ENCODE results near the gene LDB3. TPM values are rescaled to one million over a fixed set of nuclear protein-coding genes. Genes with fewer than 3 reads are reported as not detected.

The LDB3 gene
- total and polyA plus RNA-seq, 5 donors from 2014 or later: not detected

- DNase-seq (no peak), ATAC-seq (ENCODE audit: low read depth in 2 of 2) (no peak)
- peaks cover 0 to 2% (median 0%) of the 10 kb centered on the region in 7 donors for H3K9me3 Mint-ChIP-seq
- H3K27me3 Mint-ChIP-seq: peaks cover 11% of the 10 kb centered on the region
- Histone ChIP-seq H3K4me1 (ENCODE audit: control insufficient read depth, insufficient read depth, low read length, poor library complexity, severe bottlenecking) (no peaks in the 10 kb centered on the region), H3K27ac (ENCODE audit: insufficient read depth, low read length, poor library complexity, severe bottlenecking) (no peak overlapping the region), H3K4me3 (ENCODE audit: low read depth, low read length) (no peak overlapping the region), H3K9me3 (ENCODE audit: control insufficient read depth in 2 of 2, low read length in 2 of 2) (peaks cover 0 to under 1% of the 10 kb centered on the region in 2 experiments), H3K36me3 (ENCODE audit: control insufficient read depth, insufficient read depth, low read length) (no peaks in the 10 kb centered on the region), H3K27me3 (ENCODE audit: control insufficient read depth, insufficient read depth, low read length) (no peaks in the 10 kb centered on the region)
- H3K36me3 Mint-ChIP-seq: no peaks in the 10 kb centered on the region
- H3K4me1 Mint-ChIP-seq: peaks cover 0 to 6% (median 2%) of the 10 kb centered on the region in 4 donors
- no peak overlapping the region for H3K27ac Mint-ChIP-seq
- H3K4me3 Mint-ChIP-seq: no peak overlapping the region
Observed at GRCh38 chr10:86647773-86648703, 20.3 kb upstream of the LDB3 start.

DNA sequence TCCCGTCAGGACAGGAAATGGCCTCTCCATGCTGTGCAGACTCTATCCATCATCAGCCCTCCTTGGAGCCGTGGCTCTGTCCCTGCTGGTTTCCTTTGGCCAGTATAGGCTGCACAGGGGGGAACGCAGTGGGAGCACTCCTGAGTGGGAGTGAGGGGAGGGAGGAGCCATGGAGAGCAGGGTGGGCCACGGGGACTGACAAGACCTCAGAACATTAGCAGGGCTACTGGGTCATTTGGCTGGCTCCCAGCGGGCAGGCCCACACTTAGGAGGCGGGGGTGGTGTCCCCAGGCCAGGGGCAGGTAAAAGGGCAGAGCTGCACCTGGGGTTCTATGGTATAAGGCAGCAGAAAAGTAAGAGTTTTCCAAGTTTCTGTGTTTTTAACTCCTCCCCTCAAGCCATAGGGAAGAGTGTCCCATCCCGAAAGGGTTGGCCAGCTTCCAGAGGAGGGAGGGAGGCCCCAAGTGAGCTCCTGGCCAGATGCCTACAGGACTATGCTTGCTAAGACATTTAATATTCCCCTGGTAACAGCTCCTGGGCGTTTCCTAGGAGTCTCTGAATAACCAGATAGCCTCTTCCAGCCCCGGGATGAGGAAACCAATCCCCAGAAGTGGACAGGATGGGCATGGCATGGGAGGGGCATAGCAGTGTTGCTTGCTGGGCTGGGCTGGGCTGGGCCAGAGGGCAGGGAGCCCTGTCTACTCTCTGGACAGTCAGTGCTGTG is 19.4 kb upstream of the LDB3 start:
- Mint-ChIP-seq H3K4me1 (no peaks in the 10 kb centered on the region), H3K36me3 (no peaks in the 10 kb centered on the region), H3K27ac (no peak overlapping the region), H3K4me3 (no peak overlapping the region), H3K27me3 (peaks cover 3% of the 10 kb centered on the region), H3K9me3 (peaks cover 0 to 2% (median 0%) of the 10 kb centered on the region in 7 donors)
- ATAC-seq (ENCODE audit: low read depth in 2 of 2) (no peak), DNase-seq (no peak)
- Histone ChIP-seq H3K36me3 (ENCODE audit: control insufficient read depth, insufficient read depth, low read length) (no peaks in the 10 kb centered on the region), H3K27me3 (ENCODE audit: control insufficient read depth, insufficient read depth, low read length) (no peaks in the 10 kb centered on the region), H3K27ac (ENCODE audit: insufficient read depth, low read length, poor library complexity, severe bottlenecking) (no peak overlapping the region), H3K4me1 (ENCODE audit: control insufficient read depth, insufficient read depth, low read length, poor library complexity, severe bottlenecking) (no peaks in the 10 kb centered on the region), H3K4me3 (ENCODE audit: low read depth, low read length) (no peak overlapping the region), H3K9me3 (ENCODE audit: control insufficient read depth in 2 of 2, low read length in 2 of 2) (no peaks in the 10 kb centered on the region)

- no peaks in the 10 kb centered on the region for H3K9me3 ChIP-seq (ENCODE audit: control insufficient read depth in 2 of 2, low read length in 2 of 2)
- no peaks in the 10 kb centered on the region for H3K4me1 ChIP-seq (ENCODE audit: control insufficient read depth, insufficient read depth, low read length, poor library complexity, severe bottlenecking)
- Mint-ChIP-seq H3K9me3 (peaks cover 0 to 2% (median 0%) of the 10 kb centered on the region in 7 donors), H3K27me3 (no peaks in the 10 kb centered on the region), H3K27ac (no peak overlapping the region), H3K36me3 (no peaks in the 10 kb centered on the region), H3K4me3 (no peak overlapping the region), H3K4me1 (no peaks in the 10 kb centered on the region)
- H3K36me3 ChIP-seq (ENCODE audit: control insufficient read depth, insufficient read depth, low read length): no peaks in the 10 kb centered on the region
- no peak for DNase-seq
- no peak overlapping the region for H3K27ac ChIP-seq (ENCODE audit: insufficient read depth, low read length, poor library complexity, severe bottlenecking)
- no peaks in the 10 kb centered on the region for H3K27me3 ChIP-seq (ENCODE audit: control insufficient read depth, insufficient read depth, low read length)
- H3K4me3 ChIP-seq (ENCODE audit: low read depth, low read length): no peak overlapping the region
- ATAC-seq (ENCODE audit: low read depth in 2 of 2): no peak
Observed at GRCh38 chr10:86649471-86650150, 18.7 kb upstream of the LDB3 start.

DNA sequence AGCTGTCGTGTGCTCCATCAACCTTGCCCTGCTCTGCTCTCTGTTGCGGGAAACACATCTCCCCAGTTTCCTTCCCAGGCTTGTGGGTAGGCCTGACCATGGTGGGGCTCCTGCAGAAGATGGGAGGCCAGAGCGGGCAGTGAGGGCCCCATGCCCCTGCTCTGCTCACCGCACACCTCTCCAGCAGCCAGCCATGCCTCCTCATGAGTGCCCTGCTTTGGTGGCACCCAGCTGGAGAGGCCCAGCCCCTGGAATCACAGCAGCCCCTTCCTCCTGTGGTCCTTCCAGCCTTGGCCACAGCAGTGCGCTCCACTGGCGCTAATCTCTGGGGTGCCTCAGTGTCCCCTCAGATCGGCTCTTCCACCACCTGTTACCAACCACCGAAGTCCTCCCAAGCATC is 18.2 kb upstream of the LDB3 start:
- Histone ChIP-seq H3K4me3 (ENCODE audit: low read depth, low read length) (no peak overlapping the region), H3K36me3 (ENCODE audit: control insufficient read depth, insufficient read depth, low read length) (no peaks in the 10 kb centered on the region), H3K27me3 (ENCODE audit: control insufficient read depth, insufficient read depth, low read length) (no peaks in the 10 kb centered on the region), H3K27ac (ENCODE audit: insufficient read depth, low read length, poor library complexity, severe bottlenecking) (no peak overlapping the region), H3K9me3 (ENCODE audit: control insufficient read depth in 2 of 2, low read length in 2 of 2) (no peaks in the 10 kb centered on the region), H3K4me1 (ENCODE audit: control insufficient read depth, insufficient read depth, low read length, poor library complexity, severe bottlenecking) (no peaks in the 10 kb centered on the region)
- H3K36me3 Mint-ChIP-seq: no peaks in the 10 kb centered on the region
- no peak overlapping the region for H3K27ac Mint-ChIP-seq
- H3K27me3 Mint-ChIP-seq: no peaks in the 10 kb centered on the region
- DNase-seq (no peak), ATAC-seq (ENCODE audit: low read depth in 2 of 2) (no peak)
- no peak overlapping the region for H3K4me3 Mint-ChIP-seq
- no peaks in the 10 kb centered on the region for H3K4me1 Mint-ChIP-seq
- H3K9me3 Mint-ChIP-seq: peaks cover 0 to 2% (median 0%) of the 10 kb centered on the region in 7 donors

DNA sequence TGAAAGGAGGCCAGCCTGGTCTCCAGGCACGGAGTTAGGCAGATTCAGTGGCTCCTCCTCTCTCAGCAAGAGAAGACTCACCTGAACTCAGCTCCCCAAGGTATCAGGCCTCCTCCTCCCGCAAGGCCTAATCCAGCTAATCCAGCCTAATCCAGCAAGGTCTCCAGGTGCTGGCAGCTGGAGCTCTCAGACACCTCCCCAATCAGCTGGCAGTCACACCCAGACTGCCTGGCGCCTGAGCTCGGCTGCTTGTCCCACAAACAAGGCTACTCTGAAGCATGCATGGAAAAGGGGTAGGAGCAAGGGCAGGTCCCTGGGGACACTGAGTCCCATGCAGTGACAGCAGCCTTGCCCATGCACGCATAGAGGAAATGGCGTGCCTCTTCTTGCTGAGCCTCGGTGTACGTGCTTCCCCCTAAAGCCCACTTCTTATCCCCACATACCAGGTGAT is 17.3 kb upstream of the LDB3 start:
- H3K4me1 ChIP-seq (ENCODE audit: control insufficient read depth, insufficient read depth, low read length, poor library complexity, severe bottlenecking): no peaks in the 10 kb centered on the region
- H3K9me3 ChIP-seq (ENCODE audit: control insufficient read depth in 2 of 2, low read length in 2 of 2): no peaks in the 10 kb centered on the region
- H3K27me3 Mint-ChIP-seq: no peaks in the 10 kb centered on the region
- DNase-seq (no peak), ATAC-seq (ENCODE audit: low read depth in 2 of 2) (no peak)
- peaks cover 0 to 2% (median 0%) of the 10 kb centered on the region in 7 donors for H3K9me3 Mint-ChIP-seq
- H3K4me3 ChIP-seq (ENCODE audit: low read depth, low read length): no peak overlapping the region
- no peaks in the 10 kb centered on the region for H3K36me3 ChIP-seq (ENCODE audit: control insufficient read depth, insufficient read depth, low read length)
- H3K27ac Mint-ChIP-seq: no peak overlapping the region
- H3K27me3 ChIP-seq (ENCODE audit: control insufficient read depth, insufficient read depth, low read length): no peaks in the 10 kb centered on the region
- H3K36me3 Mint-ChIP-seq: no peaks in the 10 kb centered on the region
- H3K4me3 Mint-ChIP-seq: no peak overlapping the region
- no peak overlapping the region for H3K27ac ChIP-seq (ENCODE audit: insufficient read depth, low read length, poor library complexity, severe bottlenecking)
- no peaks in the 10 kb centered on the region for H3K4me1 Mint-ChIP-seq

- Mint-ChIP-seq H3K4me1 (no peaks in the 10 kb centered on the region), H3K4me3 (no peak overlapping the region), H3K36me3 (no peaks in the 10 kb centered on the region), H3K9me3 (peaks cover 0 to 2% (median 0%) of the 10 kb centered on the region in 7 donors), H3K27me3 (no peaks in the 10 kb centered on the region), H3K27ac (peak overlapping the region in 1 of 3 donors; percentile 14)
- Histone ChIP-seq H3K9me3 (ENCODE audit: control insufficient read depth in 2 of 2, low read length in 2 of 2) (no peaks in the 10 kb centered on the region), H3K36me3 (ENCODE audit: control insufficient read depth, insufficient read depth, low read length) (no peaks in the 10 kb centered on the region), H3K27ac (ENCODE audit: insufficient read depth, low read length, poor library complexity, severe bottlenecking) (no peak overlapping the region), H3K27me3 (ENCODE audit: control insufficient read depth, insufficient read depth, low read length) (no peaks in the 10 kb centered on the region), H3K4me1 (ENCODE audit: control insufficient read depth, insufficient read depth, low read length, poor library complexity, severe bottlenecking) (no peaks in the 10 kb centered on the region), H3K4me3 (ENCODE audit: low read depth, low read length) (no peak overlapping the region)
- no peak for ATAC-seq (ENCODE audit: low read depth in 2 of 2)
- no peak for DNase-seq
Observed at GRCh38 chr10:86651631-86652331, 16.5 kb upstream of the LDB3 start.
